Measurements from ENCODE around the gene CD55.

The CD55 gene

GRCh38 chr1:207321079-207321789, at the start of gene CD55:
CD55 (plus strand) TSS chr1:207321678; CDS start chr1:207321766, 88 bp downstream.
- H3K4me3 ChIP-seq (replicated peaks; ENCODE audit: low read depth, low read length), result peak within 1 kb of the TSS; percentile 60
- DNase-seq (ENCODE audit: extremely low read depth, low read depth), result peak; percentile 93
- peak; percentile 14 for TF ChIP-seq CTCF (IDR thresholded peaks at IDR 0.05; ENCODE audit: low read depth, low read length, missing control alignments)

GRCh38 chr1:207274882-207275281, 46.6 kb upstream of the CD55 start:
- DNase-seq (ENCODE audit: extremely low read depth, low read depth), result no peak
- TF ChIP-seq CTCF (IDR thresholded peaks at IDR 0.05; ENCODE audit: low read depth, low read length, missing control alignments), result no peak
- H3K4me3 ChIP-seq (replicated peaks; ENCODE audit: low read depth, low read length), result no peak overlapping the region

- TF ChIP-seq CTCF (IDR thresholded peaks at IDR 0.05; ENCODE audit: low read depth, low read length, missing control alignments), result no peak
- no peak for DNase-seq (ENCODE audit: extremely low read depth, low read depth)
- H3K4me3 ChIP-seq (replicated peaks; ENCODE audit: low read depth, low read length), result no peak overlapping the region
Observed at GRCh38 chr1:207276465-207276864, 45.0 kb upstream of the CD55 start.

- DNase-seq (ENCODE audit: extremely low read depth, low read depth), result no peak
- H3K4me3 ChIP-seq (replicated peaks; ENCODE audit: low read depth, low read length), result no peak overlapping the region
- TF ChIP-seq CTCF (IDR thresholded peaks at IDR 0.05; ENCODE audit: low read depth, low read length, missing control alignments), result no peak
Observed at GRCh38 chr1:207277241-207277640, 44.2 kb upstream of the CD55 start.

GRCh38 chr1:207279652-207280051, 41.8 kb upstream of the CD55 start:
- no peak overlapping the region for H3K4me3 ChIP-seq (replicated peaks; ENCODE audit: low read depth, low read length)
- DNase-seq (ENCODE audit: extremely low read depth, low read depth), result no peak
- TF ChIP-seq CTCF (IDR thresholded peaks at IDR 0.05; ENCODE audit: low read depth, low read length, missing control alignments), result no peak

GRCh38 chr1:207280706-207281105, 40.8 kb upstream of the CD55 start:
- no peak overlapping the region for H3K4me3 ChIP-seq (replicated peaks; ENCODE audit: low read depth, low read length)
- DNase-seq (ENCODE audit: extremely low read depth, low read depth), result no peak
- TF ChIP-seq CTCF (IDR thresholded peaks at IDR 0.05; ENCODE audit: low read depth, low read length, missing control alignments), result no peak

- no peak for DNase-seq (ENCODE audit: extremely low read depth, low read depth)
- no peak overlapping the region for H3K4me3 ChIP-seq (replicated peaks; ENCODE audit: low read depth, low read length)
- no peak for TF ChIP-seq CTCF (IDR thresholded peaks at IDR 0.05; ENCODE audit: low read depth, low read length, missing control alignments)
Observed at GRCh38 chr1:207282058-207282457, 39.4 kb upstream of the CD55 start.

All from HFF-Myc (cell line).